Measurements from ENCODE around the gene FCGR3A. TPM values are rescaled to one million over a fixed set of nuclear protein-coding genes. Genes with fewer than 3 reads are reported as not detected.

Gene FCGR3A
- total and polyA plus RNA-seq, 10 donors: 35.5 to 532 (median 283) TPM

- DNase-seq: no peak
- no peaks in the 10 kb centered on the region for H3K9me3 ChIP-seq
- peaks cover 0 to 59% (median 0%) of the 10 kb centered on the region in 6 donors for H3K36me3 ChIP-seq
- WGBS, 5 donors: 89 to 97% (median 93%) methylated on average over 7 of the region's 7 CpGs
- intact Hi-C loops (cut with DNase I; ENCODE audit: low total_unique reads): no loop called here
- H3K27me3 ChIP-seq (replicated peaks in 1 of 7): no peaks in the 10 kb centered on the region
- TF ChIP-seq, protein P1, sequence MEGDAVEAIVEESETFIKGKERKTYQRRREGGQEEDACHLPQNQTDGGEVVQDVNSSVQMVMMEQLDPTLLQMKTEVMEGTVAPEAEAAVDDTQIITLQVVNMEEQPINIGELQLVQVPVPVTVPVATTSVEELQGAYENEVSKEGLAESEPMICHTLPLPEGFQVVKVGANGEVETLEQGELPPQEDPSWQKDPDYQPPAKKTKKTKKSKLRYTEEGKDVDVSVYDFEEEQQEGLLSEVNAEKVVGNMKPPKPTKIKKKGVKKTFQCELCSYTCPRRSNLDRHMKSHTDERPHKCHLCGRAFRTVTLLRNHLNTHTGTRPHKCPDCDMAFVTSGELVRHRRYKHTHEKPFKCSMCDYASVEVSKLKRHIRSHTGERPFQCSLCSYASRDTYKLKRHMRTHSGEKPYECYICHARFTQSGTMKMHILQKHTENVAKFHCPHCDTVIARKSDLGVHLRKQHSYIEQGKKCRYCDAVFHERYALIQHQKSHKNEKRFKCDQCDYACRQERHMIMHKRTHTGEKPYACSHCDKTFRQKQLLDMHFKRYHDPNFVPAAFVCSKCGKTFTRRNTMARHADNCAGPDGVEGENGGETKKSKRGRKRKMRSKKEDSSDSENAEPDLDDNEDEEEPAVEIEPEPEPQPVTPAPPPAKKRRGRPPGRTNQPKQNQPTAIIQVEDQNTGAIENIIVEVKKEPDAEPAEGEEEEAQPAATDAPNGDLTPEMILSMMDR (IDR thresholded peaks at IDR 0.05 in 8 of 11, conservative IDR thresholded peaks at IDR 0.05 in 3 of 11): no peak
- no peak for TF ChIP-seq POLR2A (IDR thresholded peaks at IDR 0.05)
- TF ChIP-seq POLR2AphosphoS5 (IDR thresholded peaks at IDR 0.05): no peak
- peaks cover 0 to 61% (median 25%) of the 10 kb centered on the region in 6 donors for H3K4me1 ChIP-seq
- H3K27ac ChIP-seq: no peak overlapping the region
- no peak overlapping the region for H3K4me3 ChIP-seq
These were observed 37.9 kb downstream of the FCGR3A start for GRCh38 chr1:161511756-161512060.

GRCh38 chr1:161511018-161511755, 38.4 kb downstream of the FCGR3A start:
- 79 to 91% (median 84%) methylated on average over 5 of the region's 5 CpGs for WGBS, 5 donors

GRCh38 chr1:161510477-161510876, 39.1 kb downstream of the FCGR3A start:
- Histone ChIP-seq H3K27me3 (replicated peaks in 1 of 7) (no peaks in the 10 kb centered on the region), H3K27ac (no peak overlapping the region), H3K36me3 (peaks cover 0 to 59% (median 0%) of the 10 kb centered on the region in 6 donors), H3K9me3 (no peaks in the 10 kb centered on the region), H3K4me1 (peaks cover 2 to 72% (median 30%) of the 10 kb centered on the region in 6 donors), H3K4me3 (no peak overlapping the region)
- no peak for DNase-seq
- intact Hi-C loops (cut with DNase I; ENCODE audit: low total_unique reads): no loop called here
- 75 to 88% (median 86%) methylated on average over 1 to 3 of the region's 3 CpGs for WGBS, 5 donors
- no peak for TF ChIP-seq POLR2A (IDR thresholded peaks at IDR 0.05)
- TF ChIP-seq, protein P1 (IDR thresholded peaks at IDR 0.05 in 8 of 11, conservative IDR thresholded peaks at IDR 0.05 in 3 of 11): no peak
- no peak for TF ChIP-seq POLR2AphosphoS5 (IDR thresholded peaks at IDR 0.05)

More at GRCh38 chr1:161511018-161511755, 38.4 kb downstream of the FCGR3A start:
- H3K4me3 ChIP-seq: no peak overlapping the region
- peaks cover 0 to 59% (median 0%) of the 10 kb centered on the region in 6 donors for H3K36me3 ChIP-seq
- no peak for DNase-seq
- H3K27ac ChIP-seq: no peak overlapping the region
- H3K9me3 ChIP-seq: no peaks in the 10 kb centered on the region
- peaks cover 0 to 65% (median 27%) of the 10 kb centered on the region in 6 donors for H3K4me1 ChIP-seq
- H3K27me3 ChIP-seq (replicated peaks in 1 of 7): no peaks in the 10 kb centered on the region
- intact Hi-C loops (cut with DNase I; ENCODE audit: low total_unique reads): no loop called here
- no peak for TF ChIP-seq POLR2A (IDR thresholded peaks at IDR 0.05)
- TF ChIP-seq, protein P1 (IDR thresholded peaks at IDR 0.05 in 8 of 11, conservative IDR thresholded peaks at IDR 0.05 in 3 of 11): no peak
- TF ChIP-seq POLR2AphosphoS5 (IDR thresholded peaks at IDR 0.05): no peak
